ENCODE data around the gene ALDH8A1.

ALDH8A1 gene

DNA sequence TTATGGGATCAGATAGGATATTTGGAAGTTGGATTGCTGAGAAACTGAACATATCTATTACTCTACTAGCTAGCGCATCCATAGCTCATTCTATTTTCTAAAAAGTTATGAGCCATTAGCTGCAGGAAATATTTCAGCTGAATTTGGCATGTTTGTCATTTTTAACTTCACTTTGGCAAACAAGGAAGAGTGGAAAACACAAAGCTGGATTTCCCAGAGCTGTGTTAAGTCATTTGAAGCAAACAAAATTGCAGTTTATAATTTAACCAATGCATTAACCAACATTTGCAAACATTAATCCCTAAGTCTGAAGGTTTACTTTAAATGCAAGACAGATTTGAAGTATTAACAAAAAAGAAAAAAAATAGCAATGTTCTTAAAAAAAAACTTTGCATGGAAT, 1.2 kb downstream of the ALDH8A1 start:
- DNase-seq = no peak

DNA sequence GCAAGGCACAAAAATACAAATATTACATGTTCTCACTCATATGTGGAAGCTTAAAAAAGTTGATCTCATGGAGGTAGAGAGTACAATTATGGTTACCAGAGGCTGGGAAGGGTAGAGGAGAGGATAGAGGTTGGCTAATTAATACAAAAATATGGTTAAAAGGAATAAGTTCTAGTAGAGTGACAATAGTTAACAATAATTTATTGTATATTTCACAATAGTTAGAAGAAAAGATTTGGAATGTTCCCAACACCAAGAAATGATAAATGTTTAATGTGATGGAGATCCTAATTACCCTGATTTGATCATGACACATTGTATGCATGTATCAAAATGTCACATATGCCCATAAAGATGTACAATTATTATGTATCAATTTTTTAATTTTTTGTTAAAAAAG, 1.8 kb downstream of the ALDH8A1 start:
- DNase-seq = no peak

DNA sequence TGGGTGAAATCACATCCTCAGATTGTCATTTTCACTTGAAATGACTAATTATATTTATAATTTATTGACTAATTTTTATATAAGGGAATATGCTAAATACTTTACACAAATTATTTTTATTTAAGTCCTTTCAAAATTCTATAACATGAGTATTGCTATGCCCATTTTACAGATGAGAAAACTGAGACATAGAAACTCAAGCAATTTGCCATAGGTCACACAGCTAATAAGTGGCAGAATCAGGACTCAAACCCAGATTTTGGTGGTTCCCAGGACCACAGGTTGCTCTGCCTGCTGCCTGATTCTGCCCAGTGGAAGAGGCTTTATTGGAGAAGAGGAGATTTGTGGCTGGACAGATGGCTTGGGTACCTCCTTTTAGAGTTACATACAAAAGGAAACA, 4.9 kb downstream of the ALDH8A1 start:
- no peak for DNase-seq

DNA sequence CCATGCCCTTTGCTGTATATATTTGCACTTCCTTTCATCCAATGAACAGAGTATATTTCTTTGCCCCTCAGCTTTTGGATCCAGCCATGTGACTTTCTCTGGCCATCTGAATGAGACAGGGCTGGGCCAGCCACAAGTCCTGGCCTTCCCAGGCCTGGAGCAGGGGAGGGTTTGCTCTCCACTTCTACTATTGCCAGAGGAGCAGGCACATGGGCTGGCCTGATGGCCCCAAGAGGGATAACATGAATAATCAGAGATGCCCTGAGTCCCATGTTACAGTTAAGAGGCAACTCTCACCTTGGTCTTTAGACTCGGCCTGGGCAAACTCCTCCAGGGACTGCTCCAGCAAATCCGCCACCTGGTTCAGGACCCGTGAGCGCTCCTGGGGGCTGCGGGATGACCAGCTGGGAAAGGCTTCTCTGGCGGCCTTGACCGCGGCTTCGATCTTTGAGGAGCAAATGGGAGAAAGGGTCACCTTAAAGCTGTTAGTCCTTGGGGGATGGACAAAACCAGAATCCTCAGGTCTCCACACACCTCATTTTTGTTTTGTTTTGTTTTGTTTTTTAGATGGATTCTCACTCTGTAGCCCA, 6.3 kb downstream of the ALDH8A1 start:
- no peak for DNase-seq

DNA sequence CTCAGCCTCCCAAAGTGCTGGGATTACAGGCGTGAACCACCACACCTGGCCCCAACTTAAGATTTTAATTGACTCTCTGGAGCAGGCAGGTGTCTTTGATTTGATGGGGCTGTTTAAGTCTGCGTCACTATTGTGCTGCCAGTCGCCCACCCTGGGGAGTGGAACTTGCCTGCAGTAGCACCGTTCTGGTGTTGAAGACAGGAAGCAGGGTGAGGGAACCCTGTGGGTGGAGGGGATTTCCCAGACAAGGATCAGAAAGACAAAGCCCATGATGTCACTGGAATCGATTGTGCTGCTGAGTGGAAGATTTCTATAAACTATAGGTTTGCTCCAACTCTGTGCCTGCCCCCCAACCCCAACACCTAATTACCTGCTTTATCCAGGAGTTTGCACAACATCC, 11.0 kb downstream of the ALDH8A1 start:
- DNase-seq = peak; percentile 19

DNA sequence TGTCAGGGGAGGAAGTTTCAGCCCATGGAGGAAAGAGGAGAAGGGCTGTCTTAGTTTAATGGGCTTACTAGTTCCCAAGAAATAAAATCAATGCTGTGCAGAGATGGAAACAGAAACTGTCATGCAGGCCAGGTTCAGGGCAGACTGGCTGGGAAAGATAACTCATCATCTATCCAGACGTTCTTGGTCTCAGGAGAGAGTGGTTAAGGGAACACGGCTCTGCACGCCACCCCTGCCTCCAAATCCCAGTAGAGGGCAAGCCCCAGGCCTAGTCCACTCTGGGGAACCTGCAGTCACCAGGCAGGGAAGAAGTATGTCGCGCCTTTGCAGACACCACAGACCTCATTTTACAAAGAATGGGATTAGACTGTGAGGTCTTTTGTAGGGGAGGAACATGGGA, 12.5 kb downstream of the ALDH8A1 start:
- no peak for DNase-seq

DNA sequence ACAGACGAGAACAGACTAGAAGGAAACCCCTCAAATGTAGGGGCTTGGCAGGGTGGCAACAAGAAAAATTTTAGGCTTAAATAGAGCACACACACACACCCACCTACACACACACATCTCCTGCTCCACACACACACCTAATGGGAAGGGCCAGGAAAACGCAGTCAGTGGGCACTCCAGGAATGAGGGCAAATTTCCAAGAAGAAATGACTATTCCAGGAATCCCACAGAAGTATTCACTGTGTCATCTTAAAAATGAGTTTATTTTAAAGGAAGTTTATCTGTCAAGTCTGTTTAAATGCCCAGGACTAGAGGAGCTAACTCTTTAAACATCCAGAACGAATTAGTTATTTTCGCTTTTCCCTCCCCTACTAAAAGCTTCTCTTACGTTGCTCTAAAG, 13.0 kb downstream of the ALDH8A1 start:
- DNase-seq = no peak

DNA sequence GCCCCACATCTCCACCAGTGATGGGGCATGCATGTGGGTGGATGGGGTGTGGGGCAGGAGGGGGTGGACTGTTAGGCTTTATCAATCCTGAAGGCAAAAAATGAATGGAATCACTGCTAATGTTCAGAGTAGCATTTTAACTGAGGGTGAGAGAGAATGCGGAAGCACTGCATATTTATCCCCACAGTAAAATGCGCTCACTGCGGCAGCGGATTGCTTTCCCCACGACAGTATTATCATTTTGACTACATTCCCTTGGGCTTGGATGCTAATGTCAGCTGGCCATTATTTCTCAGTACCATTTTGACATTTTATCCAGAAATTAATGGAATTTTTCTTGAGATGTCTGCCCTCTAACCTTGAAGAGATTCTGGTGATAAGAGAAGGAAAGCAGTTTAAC, 13.4 kb downstream of the ALDH8A1 start:
- DNase-seq = no peak

DNA sequence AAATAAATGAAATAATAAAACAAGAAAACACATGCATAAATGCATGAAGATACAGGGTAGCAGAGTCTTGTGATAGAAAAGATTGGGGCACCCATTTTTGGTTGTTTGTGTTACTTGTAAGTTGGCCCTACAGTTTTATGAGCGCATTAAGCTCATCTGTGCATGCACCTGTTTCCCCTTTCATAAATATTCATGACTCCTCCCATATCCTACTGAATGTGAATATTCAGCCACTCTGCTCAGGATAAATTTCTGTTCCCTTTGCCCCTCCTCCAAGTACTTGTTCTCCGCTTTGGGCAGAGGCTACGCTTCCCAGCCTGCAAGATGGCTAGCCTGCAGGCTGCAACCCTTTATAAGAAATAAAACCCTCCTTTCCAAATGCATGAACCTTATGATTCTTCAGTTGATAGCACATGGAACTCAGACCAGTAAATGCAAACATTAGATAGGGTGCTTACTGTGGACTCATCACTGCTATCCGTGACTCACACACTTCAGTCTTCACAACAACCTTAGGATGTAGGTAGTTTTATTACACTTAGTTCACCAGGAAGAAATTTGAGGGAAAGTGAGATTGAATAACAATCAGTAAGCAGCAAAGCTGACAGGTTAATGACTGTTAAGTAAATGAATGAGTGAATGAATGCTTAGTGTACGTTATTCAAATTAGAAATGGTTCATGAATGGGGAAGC, 15.0 kb downstream of the ALDH8A1 start:
- no peak for DNase-seq

DNA sequence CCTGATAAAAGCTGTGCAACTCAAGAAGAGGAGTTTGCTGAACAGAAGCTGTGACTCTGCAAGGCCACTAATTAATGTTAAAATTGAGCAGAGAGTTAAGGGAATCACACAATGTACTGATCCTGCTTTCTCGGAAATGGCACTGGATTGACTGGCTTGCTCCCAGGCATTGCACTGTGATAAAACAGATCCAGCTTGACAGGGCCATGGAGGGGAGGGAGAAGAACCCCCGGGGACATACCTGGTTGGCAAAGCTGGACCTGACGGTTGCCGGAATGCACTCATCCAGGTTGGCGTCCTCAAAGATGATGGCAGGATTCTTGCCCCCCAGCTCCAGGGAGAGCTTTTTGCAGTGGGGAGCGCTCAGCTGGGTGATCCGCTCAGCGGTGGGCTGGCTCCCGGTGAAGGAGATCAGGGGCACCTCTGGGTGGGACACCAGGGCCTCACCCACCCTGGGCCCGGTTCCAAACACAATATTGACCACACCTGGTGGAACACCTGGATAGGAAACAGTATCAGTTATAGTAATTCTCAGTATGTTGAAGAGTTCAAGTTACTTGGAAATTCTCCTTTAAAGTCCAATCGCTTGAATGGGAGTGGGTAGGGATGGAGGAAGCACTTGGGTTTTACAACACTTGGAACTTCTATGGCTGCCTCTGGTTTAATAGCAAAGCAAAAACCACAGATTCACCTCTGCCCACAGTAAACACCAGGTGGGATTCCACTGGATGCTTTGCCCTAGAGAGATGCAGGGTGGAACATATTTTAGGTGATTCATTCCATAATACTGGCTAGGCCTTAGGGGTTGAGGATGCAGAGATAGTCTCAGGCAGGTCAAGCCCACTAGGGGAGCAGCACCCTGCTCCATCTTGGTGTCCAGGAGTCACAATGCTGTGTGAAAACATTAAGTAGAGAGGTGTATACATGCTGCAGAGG, 17.1 kb downstream of the ALDH8A1 start:
- DNase-seq = no peak

DNA sequence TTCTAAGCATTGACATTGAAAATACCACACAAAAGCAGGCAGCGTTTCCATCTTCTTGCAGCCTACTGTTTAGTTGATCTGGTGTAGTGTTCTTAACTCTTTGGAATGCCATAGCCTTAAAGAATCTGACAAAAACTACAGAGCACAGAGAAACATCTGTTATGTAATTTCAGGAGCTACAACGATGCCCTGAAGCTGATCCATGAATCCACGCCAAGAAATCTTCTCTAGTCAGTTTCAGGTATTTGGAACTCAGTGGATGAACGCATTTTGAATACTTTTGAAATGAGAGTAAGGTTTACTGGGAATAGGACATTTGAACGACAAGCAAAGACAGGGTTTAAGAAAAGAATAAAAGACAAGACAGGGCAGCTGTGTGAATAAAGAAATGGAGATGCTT, 17.8 kb downstream of the ALDH8A1 start:
- no peak for DNase-seq

DNA sequence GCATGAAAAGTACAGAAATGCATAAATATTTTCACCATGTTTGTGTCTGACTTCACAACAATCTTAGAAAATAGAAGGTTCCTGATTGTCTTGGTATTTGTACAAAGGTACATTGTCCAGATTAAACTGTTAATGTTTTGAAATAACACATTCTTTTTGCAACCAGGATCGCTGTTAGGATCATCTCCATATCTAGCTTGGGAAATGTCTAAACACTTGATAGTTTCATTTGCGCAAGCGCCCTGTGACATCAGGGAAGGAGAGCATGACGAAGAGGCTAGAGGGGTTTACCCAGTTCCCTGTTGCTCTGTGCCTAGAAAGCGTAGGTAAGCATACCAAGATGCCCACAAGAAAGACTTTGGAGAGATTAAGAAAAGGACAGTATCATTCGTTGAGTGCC, 19.4 kb downstream of the ALDH8A1 start:
- DNase-seq = no peak

DNA sequence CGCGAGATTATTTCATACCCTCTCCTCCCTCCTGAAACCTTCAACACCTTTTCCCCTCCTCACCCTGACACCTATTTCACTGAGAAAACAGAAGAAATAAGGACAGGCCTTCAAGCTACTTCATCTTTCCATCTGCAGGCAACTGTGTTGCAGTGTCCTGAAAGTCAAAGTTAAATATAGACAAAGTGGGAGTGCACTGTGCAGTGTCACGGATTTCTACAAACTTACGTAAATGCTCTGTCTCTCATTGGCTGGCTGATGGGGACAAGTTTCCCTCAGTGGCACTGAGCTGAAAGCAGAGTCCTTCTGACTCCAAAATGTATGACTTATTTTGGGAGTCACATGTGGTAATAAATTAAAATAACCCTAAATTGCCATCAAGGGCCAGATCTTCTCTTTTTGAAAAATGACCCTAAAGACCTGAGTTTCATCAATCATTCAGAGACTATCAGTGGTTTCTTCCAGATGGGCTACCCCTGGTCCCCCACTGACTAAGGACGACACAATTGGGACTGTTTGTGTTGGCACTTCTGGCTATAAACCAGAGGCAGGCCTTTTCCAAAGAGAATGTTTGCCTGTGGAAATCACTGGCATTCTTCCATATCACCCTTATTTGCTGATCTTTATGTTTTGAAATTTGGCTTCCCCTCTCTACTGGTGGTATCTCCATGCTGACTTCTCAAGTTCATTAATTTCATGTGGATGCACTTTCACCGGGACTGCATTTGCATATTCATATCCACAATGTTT, 21.6 kb downstream of the ALDH8A1 start:
- DNase-seq = no peak

DNA sequence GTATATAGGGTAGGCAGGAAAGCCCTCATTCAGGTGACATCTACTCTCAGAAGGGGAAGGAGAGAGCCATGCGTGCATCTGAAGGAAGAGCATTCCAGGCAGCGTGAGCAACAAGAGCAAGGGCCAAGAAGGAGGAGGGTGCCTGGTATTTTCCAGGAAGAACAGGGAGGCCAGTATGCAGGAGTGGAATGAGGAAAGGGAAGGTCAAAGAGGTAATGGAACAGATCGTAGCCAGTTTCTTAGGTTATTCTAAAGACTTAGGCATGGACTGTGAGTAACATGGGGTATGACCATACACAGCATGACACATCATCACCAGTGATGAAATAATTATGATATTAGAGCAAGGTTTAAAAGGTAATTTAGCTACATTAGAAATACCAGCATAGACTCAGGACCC, 24.1 kb downstream of the ALDH8A1 start:
- DNase-seq = no peak

DNA sequence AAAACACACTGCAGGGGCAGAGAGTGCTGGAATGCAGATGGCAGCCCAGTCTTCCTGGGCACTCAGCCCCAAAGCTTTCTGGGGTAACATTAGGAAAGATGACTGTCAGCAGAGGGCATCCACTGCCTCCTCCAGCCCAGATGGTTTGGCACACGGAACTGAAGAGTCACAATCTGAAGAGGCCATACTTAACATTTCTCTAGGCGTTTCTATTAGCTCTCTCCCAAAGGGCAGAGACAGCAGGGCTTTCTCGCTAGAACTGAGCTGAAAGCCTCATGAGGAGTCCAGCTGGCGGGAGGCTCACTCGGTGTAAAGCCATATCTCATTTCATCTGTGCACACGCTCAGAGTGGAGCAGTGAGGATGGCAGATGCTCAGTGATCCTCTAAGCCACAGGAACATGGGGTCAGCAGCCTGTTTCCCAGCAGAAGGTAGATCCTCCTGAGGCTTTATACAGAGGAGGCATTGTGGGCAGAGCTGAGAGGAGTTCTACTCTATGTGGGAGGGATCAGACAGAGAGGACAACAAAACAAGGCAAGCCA, 28.1 kb downstream of the ALDH8A1 start:
- no peak for DNase-seq

DNA sequence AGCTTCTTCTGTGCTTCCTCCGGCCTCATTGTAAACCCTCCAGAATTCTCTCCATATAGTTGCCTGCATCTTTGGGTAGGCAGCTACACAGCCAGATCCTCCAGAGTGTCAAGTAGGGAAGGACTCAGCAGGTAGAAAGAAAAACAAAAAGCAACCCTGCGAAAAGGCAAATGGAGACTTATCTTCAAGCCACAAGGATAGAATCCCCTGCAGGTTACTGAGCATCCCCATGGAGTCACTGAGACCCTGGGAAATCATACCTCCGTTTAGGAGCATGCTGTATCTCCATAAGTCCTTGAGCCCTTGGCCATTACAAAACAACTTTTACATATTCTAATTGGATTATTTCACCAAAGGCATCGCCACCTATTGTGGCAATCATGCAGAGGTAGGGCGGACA, 28.6 kb downstream of the ALDH8A1 start:
- no peak for DNase-seq

DNA sequence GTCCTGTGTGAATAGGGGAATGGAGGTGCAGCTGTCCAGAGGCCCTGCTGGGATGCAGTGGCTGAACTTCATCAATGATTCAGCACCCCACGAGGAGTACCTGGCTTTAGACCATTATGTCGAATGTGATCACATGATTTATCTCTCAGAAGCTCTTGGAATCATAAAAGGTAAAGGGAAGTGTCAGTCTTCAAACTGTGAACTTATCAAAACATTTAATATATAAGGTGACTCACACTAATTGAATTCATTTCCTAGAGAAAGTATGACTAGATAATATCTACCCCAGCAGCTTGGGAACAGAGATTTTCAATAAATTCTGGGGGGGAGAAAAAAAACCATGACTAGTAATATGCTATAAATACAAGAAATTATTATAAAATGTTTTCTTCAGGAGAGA, 29.5 kb downstream of the ALDH8A1 start:
- no peak for DNase-seq

DNA sequence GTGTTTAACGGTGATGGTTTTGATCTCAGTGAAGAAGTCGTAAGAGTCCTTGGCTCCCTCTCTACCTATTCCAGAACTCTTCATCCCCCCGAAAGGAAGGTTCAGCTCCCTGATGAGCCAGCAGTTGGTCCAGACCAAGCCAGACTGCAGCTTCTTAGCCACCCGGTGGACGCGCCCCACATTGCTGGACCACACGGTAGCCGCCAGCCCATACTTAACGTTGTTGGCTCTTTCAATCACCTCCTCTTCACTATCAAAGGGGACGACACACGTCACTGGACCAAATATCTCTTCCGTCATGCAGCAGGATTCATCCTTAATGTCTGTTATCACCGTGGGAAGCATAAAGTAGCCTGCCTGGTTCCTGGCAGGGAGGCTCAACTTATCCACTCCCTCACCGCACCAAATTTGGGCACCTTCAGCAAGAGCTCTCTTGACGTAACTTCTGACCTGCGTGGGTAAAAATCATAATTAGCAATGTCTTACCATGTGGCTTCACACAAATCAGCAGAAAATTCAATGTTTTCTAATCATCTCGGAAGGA, 31.4 kb downstream of the ALDH8A1 start:
- DNase-seq = no peak

DNA sequence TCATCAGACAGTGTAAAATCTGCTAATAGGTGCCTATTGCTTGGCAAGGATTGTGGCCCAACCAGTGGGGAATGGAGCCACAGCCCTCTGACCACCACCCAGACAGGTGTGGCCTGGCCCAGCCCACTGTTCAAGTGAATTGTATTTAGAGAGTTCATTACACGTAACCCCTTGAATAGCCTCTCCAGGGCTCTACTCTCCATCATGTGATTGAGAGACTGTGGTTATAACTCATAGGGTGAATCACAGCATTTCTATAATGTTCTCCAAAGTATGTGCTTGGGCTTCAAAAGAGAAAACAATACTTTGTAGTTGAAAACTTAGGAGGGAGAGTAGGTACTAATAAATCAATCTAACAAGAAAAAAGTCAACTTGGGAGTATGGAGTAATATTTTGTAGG, 38.4 kb downstream of the ALDH8A1 start:
- no peak for DNase-seq

DNA sequence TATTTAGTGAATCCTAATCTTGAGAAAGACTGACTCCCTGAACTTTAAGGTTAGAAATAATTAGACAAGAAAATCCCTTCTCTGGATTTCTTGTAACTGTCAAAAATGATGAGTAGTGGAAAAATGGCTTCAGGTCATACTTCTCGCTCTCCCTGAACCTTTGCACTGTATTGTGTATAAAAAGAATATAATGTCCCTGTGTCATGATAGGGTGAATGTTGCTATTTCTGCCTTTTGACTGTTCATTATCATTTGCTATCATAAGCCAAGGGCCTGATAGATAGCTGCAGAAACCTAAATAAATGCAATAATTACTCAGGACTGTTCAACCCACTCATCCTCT, 39.3 kb downstream of the ALDH8A1 start:
- DNase-seq = no peak

DNA sequence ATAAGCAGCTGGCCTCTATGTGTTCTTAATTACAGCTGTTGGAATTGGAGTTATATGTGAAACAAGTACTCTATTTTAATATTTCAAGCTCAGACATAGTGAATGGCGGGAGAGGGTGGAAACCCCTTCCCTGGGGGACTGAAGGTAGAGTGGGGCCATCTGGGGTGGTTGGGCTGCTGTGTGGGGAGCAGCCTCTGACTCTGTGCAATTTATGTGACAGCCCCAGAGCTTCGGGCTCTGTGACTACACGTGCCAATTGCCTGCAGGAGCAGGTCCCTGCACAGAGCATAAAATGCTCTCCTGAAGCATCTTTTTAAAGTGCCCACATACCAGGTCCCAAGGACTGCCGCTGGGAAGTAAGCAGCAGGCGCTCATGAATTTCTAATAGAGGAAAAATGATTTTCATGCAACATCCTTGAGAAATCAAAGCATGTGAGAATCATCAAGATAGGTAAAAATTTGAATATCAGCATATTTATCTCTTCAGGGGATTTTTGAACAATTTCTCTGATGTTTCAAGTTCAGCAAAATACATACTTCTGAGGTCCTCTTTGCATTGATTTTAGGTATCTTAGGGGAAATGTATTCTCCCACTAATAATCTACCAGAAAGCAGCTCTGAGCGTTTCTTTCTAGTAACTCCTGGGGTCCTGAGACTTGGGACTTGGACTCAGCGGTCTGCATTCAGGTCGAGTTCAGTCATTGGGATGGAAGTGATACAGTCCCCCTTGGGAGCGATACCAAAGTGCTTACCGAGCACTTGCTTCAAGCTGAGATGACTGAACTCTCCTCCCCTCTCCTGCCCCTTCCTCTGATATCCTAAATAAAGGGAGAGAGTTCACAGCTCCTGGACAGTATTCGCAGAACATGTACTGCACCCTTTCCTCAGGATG, 40.0 kb downstream of the ALDH8A1 start:
- no peak for DNase-seq
